GM12872 (cell line): ENCODE data around the gene MBNL3.

Source experiments
- TF ChIP-seq, protein P1 (sequence below): IDR thresholded peaks from 3 replicates; pipeline ENCODE4 v1.5.1; 2011; ENCODE audit warnings: low read depth, mild to moderate bottlenecking, low read length, moderate library complexity; ENCODE audit not compliant: insufficient read depth

The MBNL3 gene

GRCh38 chrX:132467026-132467425 is 21.8 kb downstream of the MBNL3 start:
- TF ChIP-seq, protein P1, sequence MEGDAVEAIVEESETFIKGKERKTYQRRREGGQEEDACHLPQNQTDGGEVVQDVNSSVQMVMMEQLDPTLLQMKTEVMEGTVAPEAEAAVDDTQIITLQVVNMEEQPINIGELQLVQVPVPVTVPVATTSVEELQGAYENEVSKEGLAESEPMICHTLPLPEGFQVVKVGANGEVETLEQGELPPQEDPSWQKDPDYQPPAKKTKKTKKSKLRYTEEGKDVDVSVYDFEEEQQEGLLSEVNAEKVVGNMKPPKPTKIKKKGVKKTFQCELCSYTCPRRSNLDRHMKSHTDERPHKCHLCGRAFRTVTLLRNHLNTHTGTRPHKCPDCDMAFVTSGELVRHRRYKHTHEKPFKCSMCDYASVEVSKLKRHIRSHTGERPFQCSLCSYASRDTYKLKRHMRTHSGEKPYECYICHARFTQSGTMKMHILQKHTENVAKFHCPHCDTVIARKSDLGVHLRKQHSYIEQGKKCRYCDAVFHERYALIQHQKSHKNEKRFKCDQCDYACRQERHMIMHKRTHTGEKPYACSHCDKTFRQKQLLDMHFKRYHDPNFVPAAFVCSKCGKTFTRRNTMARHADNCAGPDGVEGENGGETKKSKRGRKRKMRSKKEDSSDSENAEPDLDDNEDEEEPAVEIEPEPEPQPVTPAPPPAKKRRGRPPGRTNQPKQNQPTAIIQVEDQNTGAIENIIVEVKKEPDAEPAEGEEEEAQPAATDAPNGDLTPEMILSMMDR, result no peak

DNA sequence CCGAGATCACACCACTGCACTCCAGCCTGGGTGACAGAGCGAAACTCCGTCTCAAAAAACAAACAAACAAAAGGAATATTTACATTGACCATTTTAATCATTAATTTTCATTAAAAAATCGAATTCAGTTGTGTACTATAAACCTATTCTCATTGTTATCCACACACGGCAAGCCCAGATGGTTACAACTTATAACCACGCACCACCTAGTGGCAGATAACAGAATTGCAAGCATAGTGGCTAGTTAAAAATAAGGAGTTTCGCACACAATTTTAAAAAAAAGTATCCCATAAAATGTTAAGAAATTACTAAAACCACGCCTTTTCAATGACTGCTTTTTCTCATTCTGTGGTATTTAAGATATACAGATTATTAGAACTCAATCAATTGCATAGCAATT is 25.4 kb downstream of the MBNL3 start:
- TF ChIP-seq, protein P1, result peak; percentile 42; the same call in 2 of the 3 replicates

DNA sequence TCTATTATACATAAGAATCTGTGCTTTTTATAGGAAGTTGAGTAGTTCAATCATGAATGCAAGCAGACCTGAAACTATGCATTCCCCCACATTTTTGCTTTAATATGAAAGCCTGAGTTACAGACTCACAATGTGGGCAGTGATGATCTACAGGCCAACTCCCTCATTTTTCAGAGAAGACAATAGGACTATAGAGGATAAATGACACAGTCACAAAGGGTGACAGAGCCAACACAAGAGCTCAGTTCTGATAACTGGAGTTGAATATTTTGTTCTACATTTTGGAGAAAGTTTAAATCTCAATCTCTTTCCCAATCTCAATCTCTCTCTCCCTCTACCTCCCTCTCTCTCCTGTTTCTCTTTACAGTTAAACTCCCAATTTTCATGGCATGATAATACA is 27.0 kb downstream of the MBNL3 start:
- TF ChIP-seq, protein P1, result no peak

DNA sequence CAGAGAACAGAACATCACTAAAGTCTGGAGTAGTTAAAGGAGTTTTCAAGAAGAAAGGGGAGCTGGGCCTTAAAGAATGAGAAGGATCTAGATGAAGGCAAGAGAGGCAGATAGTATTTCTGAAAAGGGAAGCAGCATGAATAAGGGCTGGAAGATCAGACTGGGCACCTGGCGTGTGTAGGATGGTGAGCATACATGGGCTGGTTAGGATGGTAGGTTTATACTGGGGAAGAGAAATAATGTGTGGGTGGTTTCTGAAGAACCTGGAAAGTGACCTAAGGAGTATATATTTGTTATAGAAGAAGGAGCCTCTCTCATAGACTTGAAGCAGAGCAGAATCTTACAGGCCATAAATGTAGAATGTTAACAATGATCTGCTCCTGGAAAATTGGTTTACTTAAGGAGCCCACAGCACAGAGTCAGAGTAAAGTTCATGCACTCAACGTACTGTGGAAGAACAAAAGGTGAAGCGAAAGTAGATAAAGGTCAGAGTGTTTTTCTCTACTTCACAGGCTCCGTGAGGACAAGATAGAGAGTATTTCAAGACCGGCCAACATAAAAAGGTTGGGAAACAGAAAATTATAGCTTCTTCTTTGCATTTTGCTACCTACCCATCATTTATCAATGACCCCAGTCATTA is 35.8 kb downstream of the MBNL3 start:
- TF ChIP-seq, protein P1, result no peak

DNA sequence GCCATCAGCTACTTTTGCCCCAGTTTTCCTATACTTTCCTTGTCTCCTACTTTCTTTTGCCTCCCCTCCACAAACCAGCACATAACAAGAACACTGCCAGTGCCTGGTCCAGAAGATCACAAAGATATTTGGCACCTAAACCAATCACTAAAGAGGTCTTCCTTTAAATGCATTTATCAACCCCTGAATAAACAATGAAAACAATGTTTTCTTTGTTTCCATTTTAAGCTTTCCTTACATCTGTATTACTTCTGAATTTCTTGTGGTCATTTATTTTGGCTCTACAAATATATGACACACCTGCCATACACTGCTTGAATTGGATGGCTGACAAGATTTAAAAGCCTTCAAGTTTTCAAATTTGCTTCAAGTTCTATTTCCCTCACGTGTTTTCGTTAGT is 43.9 kb downstream of the MBNL3 start:
- TF ChIP-seq, protein P1, result no peak

DNA sequence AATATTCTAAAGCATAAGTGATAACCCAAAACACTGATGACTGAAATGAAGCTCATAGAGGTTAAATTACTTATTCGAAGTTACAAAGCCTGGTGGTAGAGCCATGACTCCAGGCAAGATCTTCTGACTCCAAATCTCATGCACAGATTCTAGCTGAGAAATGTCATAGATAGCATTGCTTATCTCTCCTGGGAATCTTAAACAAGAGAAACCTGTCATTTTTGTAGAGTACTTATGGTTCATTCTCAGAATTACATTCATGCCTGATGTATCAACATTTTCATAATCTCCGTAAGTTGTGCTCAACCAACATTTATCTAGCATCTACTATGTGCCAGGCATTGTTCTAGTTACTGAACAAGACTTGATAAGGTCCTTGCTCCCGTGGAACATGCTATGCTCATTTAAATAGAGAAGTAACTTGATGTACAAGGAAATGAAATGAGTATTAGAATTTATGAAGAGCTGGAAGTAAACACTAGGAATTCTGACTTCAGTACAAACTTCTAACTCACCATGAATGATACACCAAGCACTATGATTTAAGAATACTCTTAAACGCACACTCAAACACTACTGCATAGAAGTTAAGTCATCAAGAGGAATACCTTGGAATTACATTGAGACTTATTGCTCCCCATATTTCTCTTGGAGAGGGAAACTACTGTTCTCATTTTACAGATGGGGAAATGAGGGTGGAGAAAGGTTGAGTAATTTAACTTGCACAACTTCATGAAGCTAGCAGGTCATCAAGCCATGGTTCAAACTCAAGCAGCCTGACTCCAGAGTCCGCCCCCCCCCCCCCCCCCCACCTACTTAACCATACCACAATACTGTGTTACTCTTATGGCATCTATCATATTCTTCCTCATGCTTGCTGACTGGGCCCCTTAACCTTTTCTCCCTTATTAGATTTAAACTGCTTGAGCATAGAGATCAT is 45.4 kb downstream of the MBNL3 start:
- TF ChIP-seq, protein P1, result no peak

DNA sequence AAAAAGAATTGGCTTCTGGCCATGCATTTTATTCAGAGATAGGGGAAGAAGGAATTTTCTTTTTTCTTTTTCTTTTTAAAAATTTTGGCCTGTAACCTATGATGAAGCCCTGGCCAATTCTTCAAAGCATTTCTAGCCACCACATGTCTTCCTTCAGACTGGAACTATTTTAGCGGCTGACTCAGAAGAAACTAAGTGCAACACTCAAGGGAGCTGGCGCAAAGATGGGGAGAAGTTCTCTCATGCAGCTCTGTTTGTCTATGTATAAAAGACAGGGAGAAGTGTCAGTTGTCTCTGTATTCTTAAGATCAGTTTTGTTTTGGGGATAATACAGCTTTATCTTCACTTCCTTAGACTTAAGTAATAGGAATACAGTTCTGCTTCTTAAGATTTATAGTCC is 46.1 kb downstream of the MBNL3 start:
- TF ChIP-seq, protein P1, result no peak
